Tibial nerve (tissue), 3 donors: ENCODE results near the gene AKT3.

Experiments
- POLR2A ChIP-seq, 2 donors: fragments of 450-650 bp; IDR thresholded peaks; one replicate each; pipeline ENCODE4 v1.6.1; 2017; ENCODE audit warnings: antibody characterized with exemption in 2 of 2, mild to moderate bottlenecking in 2 of 2, moderate library complexity in 2 of 2
- TF ChIP-seq, protein P1 (sequence below), 5 experiments: fragments of 200-600 bp in 3 of 5; fragments of 450-650 bp in 2 of 5; sonication (generic) in 3 of 5; IDR thresholded peaks; one replicate each; pipeline ENCODE4 v1.5.1; 2016 to 2019; ENCODE audit warnings: antibody characterized with exemption in 5 of 5, mild to moderate bottlenecking in 3 of 5, moderate library complexity in 2 of 5

DNA sequence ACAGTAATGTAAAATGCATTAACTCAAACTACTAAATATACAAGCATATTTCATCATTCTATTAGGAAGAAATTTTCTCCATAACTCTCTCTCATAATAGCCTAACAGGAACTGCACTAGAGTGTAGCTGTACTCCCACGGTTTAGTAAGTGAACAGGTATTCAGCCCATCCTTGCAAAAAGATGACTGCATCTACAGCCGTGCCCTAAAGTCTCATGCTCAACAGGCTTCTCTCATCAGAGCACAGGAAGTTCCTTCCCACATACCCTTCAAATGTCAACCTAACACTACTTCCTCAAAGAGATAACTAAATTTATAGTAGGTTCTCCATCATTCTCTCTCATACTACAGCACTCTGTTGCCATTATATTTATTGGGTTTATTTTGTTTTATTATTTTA, 251.6 kb downstream of the AKT3 start:
- TF ChIP-seq, protein P1, sequence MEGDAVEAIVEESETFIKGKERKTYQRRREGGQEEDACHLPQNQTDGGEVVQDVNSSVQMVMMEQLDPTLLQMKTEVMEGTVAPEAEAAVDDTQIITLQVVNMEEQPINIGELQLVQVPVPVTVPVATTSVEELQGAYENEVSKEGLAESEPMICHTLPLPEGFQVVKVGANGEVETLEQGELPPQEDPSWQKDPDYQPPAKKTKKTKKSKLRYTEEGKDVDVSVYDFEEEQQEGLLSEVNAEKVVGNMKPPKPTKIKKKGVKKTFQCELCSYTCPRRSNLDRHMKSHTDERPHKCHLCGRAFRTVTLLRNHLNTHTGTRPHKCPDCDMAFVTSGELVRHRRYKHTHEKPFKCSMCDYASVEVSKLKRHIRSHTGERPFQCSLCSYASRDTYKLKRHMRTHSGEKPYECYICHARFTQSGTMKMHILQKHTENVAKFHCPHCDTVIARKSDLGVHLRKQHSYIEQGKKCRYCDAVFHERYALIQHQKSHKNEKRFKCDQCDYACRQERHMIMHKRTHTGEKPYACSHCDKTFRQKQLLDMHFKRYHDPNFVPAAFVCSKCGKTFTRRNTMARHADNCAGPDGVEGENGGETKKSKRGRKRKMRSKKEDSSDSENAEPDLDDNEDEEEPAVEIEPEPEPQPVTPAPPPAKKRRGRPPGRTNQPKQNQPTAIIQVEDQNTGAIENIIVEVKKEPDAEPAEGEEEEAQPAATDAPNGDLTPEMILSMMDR (IDR thresholded peaks at IDR 0.05) = no peak
- TF ChIP-seq POLR2A (IDR thresholded peaks at IDR 0.05) = no peak
